GM12872 (cell line): ENCODE data around the gene SCT.

ENCODE experiments used
- CTCF ChIP-seq: IDR thresholded peaks from 3 replicates; pipeline ENCODE4 v1.5.1; 2011; ENCODE audit warnings: low read depth, mild to moderate bottlenecking, low read length, moderate library complexity; ENCODE audit not compliant: insufficient read depth

The SCT gene

GRCh38 chr11:607971-608659 is 18.9 kb downstream of the SCT start:
- TF ChIP-seq CTCF: no peak

GRCh38 chr11:607020-607780 is 19.8 kb downstream of the SCT start:
- TF ChIP-seq CTCF: no peak

GRCh38 chr11:606245-606644 is 20.7 kb downstream of the SCT start:
- no peak for TF ChIP-seq CTCF

- TF ChIP-seq CTCF: no peak
These were observed 21.5 kb downstream of the SCT start for GRCh38 chr11:605286-606129.

GRCh38 chr11:603154-603553 is 23.8 kb downstream of the SCT start:
- no peak for TF ChIP-seq CTCF

DNA sequence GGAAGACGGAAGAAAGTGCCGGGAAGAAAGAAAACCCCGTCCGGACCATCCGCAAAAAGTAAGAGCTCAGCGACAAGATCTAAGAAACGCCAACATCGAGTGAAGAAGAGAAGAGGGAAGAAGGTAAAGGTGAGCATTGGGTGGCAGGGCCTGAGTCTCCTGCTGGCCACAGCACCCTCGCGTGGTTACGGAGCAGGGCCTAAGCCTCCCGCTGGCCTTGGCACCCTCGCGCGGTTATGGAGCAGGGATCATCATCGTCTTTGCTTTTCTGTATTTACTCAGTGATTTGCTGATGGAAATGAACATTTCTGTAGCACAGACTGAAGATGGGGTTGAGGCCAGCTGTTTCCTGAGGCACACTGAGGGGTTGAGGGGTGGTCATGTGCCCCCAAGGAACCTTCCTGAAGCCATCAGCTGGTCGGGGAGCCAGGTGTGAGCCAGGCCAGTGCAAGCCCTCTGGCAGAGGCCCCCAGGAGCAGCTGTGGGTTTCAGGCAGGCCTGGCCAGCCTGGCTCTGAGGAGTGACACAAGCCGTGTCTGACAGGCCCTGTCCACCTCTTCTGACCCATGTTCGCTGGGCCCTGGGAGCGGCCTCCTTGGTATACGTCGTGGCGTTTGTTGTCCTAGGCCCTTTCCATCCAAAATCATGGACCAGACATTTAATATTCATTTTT is 25.3 kb downstream of the SCT start:
- no peak for TF ChIP-seq CTCF
